Esophagus muscularis mucosa (tissue), 4 donors: Measurements from ENCODE around the gene L3MBTL4. TPM values are rescaled to one million over a fixed set of nuclear protein-coding genes. Genes with fewer than 3 reads are reported as not detected.

ENCODE experiments used
- DNase-seq: peaks from one replicate; pipeline ENCODE4 v3.0.0-alpha.2; 2017; ENCODE audit errors: extremely low spot score
- H3K27ac ChIP-seq, 4 donors: fragments of 200-600 bp; sonication (generic); replicated peaks in 1 of 4; 1 replicate in 3 of 4; 2 replicates in 1 of 4; pipeline ENCODE4 v1.5.1; 2016 to 2019; ENCODE audit warnings: mild to moderate bottlenecking in 1 of 4
- H3K27me3 ChIP-seq, 4 donors: fragments of 200-600 bp; sonication (generic); one replicate each; pipeline versions ENCODE4 v1.5.1 to v1.6.0; 2016 to 2019
- H3K36me3 ChIP-seq, 4 donors: fragments of 200-600 bp; sonication (generic); one replicate each; pipeline ENCODE4 v1.5.1; 2016 to 2019
- H3K4me1 ChIP-seq, 4 donors: fragments of 200-600 bp; sonication (generic); one replicate each; pipeline ENCODE4 v1.5.1; 2016 to 2019
- H3K4me3 ChIP-seq, 4 donors: fragments of 200-600 bp; sonication (generic); 1 replicate in 2 of 4; 2 replicates in 2 of 4; pipeline ENCODE4 v1.5.1; 2016 to 2019; ENCODE audit warnings: mild to moderate bottlenecking in 4 of 4, moderate library complexity in 1 of 4
- H3K9me3 ChIP-seq, 4 donors: fragments of 200-600 bp; sonication (generic); 1 replicate in 3 of 4; 2 replicates in 1 of 4; pipeline ENCODE4 v1.5.1; 2016 to 2019
- EP300 ChIP-seq: sonication (generic); formaldehyde crosslinking; IDR thresholded peaks from one replicate; pipeline ENCODE4 v1.6.1; 2017; ENCODE audit warnings: antibody characterized with exemption
- POLR2A ChIP-seq: fragments of 450-650 bp; IDR thresholded peaks from one replicate; pipeline ENCODE4 v1.6.1; 2017; ENCODE audit warnings: antibody characterized with exemption, moderate library complexity, mild to moderate bottlenecking, low read depth
- POLR2AphosphoS5 ChIP-seq, 2 donors: sonication (generic); formaldehyde crosslinking; IDR thresholded peaks; one replicate each; pipeline ENCODE4 v1.6.1; 2017; ENCODE audit warnings: antibody characterized with exemption in 2 of 2
- WGBS: methylation state at CpG from one replicate; pipeline ENCODE4 v1.1.5; 2018; 5-methylcytosine and 5-hydroxymethylcytosine counted together
- intact Hi-C: fragments of 100-400 bp; cut with DNase I; formaldehyde crosslinking; loops from one replicate; pipeline ENCODE4 v1.15.1; 2023
- total RNA-seq, 4 donors: library from RNA; depleted of rRNA; stranded (reverse); fragments of >200 nt; gene quantifications; one replicate each; pipeline versions ENCODE4 v1.1.0 to v1.2.1, GENCODE V29; 2016
- TF ChIP-seq, protein P1 (sequence below), 3 experiments: fragments of 200-600 bp in 2 of 3; fragments of 450-650 bp in 1 of 3; sonication (generic) in 2 of 3; IDR thresholded peaks; one replicate each; pipeline ENCODE4 v1.5.1; 2017 to 2019; ENCODE audit warnings: antibody characterized with exemption in 3 of 3, mild to moderate bottlenecking in 2 of 3, moderate library complexity in 1 of 3

Gene L3MBTL4
- total RNA-seq, 4 donors from 2014 or later, result 1.0 to 2.9 (median 1.6) TPM

- no peak overlapping the region for H3K27ac ChIP-seq
- intact Hi-C loops, result no loop called here
Observed at GRCh38 chr18:6294148-6294784, 120.4 kb downstream of the L3MBTL4 start.

GRCh38 chr18:6289843-6290242, 124.9 kb downstream of the L3MBTL4 start:
- no peak for DNase-seq
- TF ChIP-seq, protein P1, sequence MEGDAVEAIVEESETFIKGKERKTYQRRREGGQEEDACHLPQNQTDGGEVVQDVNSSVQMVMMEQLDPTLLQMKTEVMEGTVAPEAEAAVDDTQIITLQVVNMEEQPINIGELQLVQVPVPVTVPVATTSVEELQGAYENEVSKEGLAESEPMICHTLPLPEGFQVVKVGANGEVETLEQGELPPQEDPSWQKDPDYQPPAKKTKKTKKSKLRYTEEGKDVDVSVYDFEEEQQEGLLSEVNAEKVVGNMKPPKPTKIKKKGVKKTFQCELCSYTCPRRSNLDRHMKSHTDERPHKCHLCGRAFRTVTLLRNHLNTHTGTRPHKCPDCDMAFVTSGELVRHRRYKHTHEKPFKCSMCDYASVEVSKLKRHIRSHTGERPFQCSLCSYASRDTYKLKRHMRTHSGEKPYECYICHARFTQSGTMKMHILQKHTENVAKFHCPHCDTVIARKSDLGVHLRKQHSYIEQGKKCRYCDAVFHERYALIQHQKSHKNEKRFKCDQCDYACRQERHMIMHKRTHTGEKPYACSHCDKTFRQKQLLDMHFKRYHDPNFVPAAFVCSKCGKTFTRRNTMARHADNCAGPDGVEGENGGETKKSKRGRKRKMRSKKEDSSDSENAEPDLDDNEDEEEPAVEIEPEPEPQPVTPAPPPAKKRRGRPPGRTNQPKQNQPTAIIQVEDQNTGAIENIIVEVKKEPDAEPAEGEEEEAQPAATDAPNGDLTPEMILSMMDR (IDR thresholded peaks at IDR 0.05), result no peak
- no peak for TF ChIP-seq EP300
- no peak for TF ChIP-seq POLR2A
- no peak for TF ChIP-seq POLR2AphosphoS5 (IDR thresholded peaks at IDR 0.05)
- WGBS, result 64% methylated on average over 4 of the region's 4 CpGs
- Histone ChIP-seq H3K36me3 (no peaks in the 10 kb centered on the region), H3K27ac (no peak overlapping the region), H3K4me3 (no peak overlapping the region), H3K27me3 (no peaks in the 10 kb centered on the region), H3K9me3 (no peaks in the 10 kb centered on the region), H3K4me1 (no peaks in the 10 kb centered on the region)
- intact Hi-C loops, result no loop called here

More at GRCh38 chr18:6294148-6294784, 120.4 kb downstream of the L3MBTL4 start:
- Histone ChIP-seq H3K4me3 (no peak overlapping the region), H3K9me3 (no peaks in the 10 kb centered on the region), H3K27me3 (no peaks in the 10 kb centered on the region), H3K36me3 (no peaks in the 10 kb centered on the region), H3K4me1 (no peaks in the 10 kb centered on the region)
- WGBS, result 52% methylated on average over 4 of the region's 4 CpGs
- DNase-seq, result no peak
- TF ChIP-seq, protein P1 (IDR thresholded peaks at IDR 0.05), result no peak
- TF ChIP-seq POLR2AphosphoS5 (IDR thresholded peaks at IDR 0.05) (no peak), POLR2A (no peak), EP300 (no peak)

- Histone ChIP-seq H3K36me3 (no peaks in the 10 kb centered on the region), H3K27me3 (no peaks in the 10 kb centered on the region), H3K4me3 (no peak overlapping the region), H3K9me3 (no peaks in the 10 kb centered on the region), H3K27ac (no peak overlapping the region), H3K4me1 (no peaks in the 10 kb centered on the region)
- 83% methylated on average over 4 of the region's 4 CpGs for WGBS
- intact Hi-C loops, result no loop called here
- TF ChIP-seq EP300 (no peak), POLR2AphosphoS5 (IDR thresholded peaks at IDR 0.05) (no peak), POLR2A (no peak)
- TF ChIP-seq, protein P1 (IDR thresholded peaks at IDR 0.05), result no peak
- no peak for DNase-seq
Observed at GRCh38 chr18:6286585-6286984, 128.1 kb downstream of the L3MBTL4 start.

DNA sequence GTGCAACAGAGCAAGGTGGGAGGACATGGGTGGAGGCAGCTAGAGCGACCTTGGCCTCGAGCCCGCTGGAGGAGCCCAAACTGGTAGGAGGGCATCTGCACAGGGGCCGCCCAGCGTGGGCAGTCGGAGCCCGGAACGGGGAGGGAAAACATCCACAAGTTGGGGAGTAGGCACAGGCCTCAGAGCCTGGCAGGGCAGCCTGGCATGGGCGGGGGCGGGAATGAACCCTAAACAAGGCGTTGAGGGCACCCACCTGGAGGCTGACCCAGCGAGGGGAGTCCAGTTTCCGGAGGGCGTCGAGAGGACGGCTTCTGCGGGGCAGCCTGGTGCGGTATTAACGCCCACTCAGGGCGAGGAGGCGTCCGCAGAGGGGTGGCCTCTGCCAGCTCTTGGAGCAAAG, 129.9 kb downstream of the L3MBTL4 start:
- Histone ChIP-seq H3K27ac (no peak overlapping the region), H3K27me3 (no peaks in the 10 kb centered on the region), H3K4me1 (no peaks in the 10 kb centered on the region), H3K9me3 (no peaks in the 10 kb centered on the region), H3K36me3 (no peaks in the 10 kb centered on the region), H3K4me3 (no peak overlapping the region)
- no peak for DNase-seq
- intact Hi-C loops, result no loop called here
- no peak for TF ChIP-seq POLR2AphosphoS5 (IDR thresholded peaks at IDR 0.05)
- WGBS, result 98% methylated on average over 13 of the region's 22 CpGs

- H3K27me3 ChIP-seq, result no peaks in the 10 kb centered on the region
- H3K4me1 ChIP-seq, result no peaks in the 10 kb centered on the region
- H3K27ac ChIP-seq, result no peak overlapping the region
- H3K4me3 ChIP-seq, result no peak overlapping the region
- WGBS, result 94% methylated on average over 15 of the region's 24 CpGs
- intact Hi-C loops, result no loop called here
- no peak for DNase-seq
- H3K9me3 ChIP-seq, result no peaks in the 10 kb centered on the region
- no peaks in the 10 kb centered on the region for H3K36me3 ChIP-seq
- TF ChIP-seq, protein P1 (IDR thresholded peaks at IDR 0.05), result no peak
- TF ChIP-seq EP300, result no peak
- TF ChIP-seq POLR2A, result no peak
- no peak for TF ChIP-seq POLR2AphosphoS5 (IDR thresholded peaks at IDR 0.05)
Observed at GRCh38 chr18:6284300-6284699, 130.4 kb downstream of the L3MBTL4 start.
